Activated CD8-positive, alpha-beta memory T cell treated with anti-CD3 and anti-CD28 coated beads for 36 hours (primary cell): ENCODE results near the gene LSM12. TPM values are rescaled to one million over a fixed set of nuclear protein-coding genes. Genes with fewer than 3 reads are reported as not detected.
"Not testable (repeated sequence)": the region's sequence is repeated elsewhere in the genome, so short reads cannot be mapped to it uniquely, and the experiment has no call there.

Experiments used
- CTCF ChIA-PET: fragments of 350-600 bp; sonication (Branson Sonifier 250); formaldehyde crosslinking; loops from one replicate; lab custom pipeline; 2021; ENCODE audit warnings: antibody characterized with exemption; lab: Charles Lee
- POLR2A ChIA-PET: fragments of 350-600 bp; sonication (Branson Sonifier 250); formaldehyde crosslinking; loops from one replicate; lab custom pipeline; 2021; ENCODE audit warnings: antibody characterized with exemption; lab: Charles Lee
- total RNA-seq, 2 experiments: library from RNA; stranded (reverse); gene quantifications; one replicate each; pipeline ENCODE4 v1.2.3, GENCODE V29; 2021

Gene LSM12
- total RNA-seq, 2 experiments from 2014 or later = 91.3 to 95.4 TPM

DNA sequence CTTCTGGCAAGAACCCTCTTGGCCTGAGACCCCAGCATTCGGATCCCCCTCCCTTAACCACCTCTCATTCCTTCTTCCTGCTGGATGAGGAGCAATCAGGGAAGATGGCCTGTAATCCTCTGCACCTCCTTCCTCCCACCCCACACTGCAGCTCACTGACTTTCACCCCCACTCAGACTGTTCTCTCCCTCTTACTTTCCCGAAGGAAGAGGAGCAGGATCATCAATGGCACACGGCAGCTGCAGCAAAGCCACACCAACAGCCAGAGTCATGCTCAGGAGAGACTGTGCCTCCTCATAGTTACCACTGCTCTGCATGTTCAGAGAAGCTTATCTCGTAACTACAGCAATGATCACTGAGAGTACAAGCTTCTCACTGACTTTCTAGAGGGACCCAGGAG is 41.6 kb downstream of the LSM12 start:
- CTCF ChIA-PET = interaction anchor here (0.6 to 1.2 kb wide), 2 partner anchors 16 to 86 kb away, joined by 4 to 5 read pairs; no protein-coding TSS in a partner anchor
- POLR2A ChIA-PET = no interaction called here

DNA sequence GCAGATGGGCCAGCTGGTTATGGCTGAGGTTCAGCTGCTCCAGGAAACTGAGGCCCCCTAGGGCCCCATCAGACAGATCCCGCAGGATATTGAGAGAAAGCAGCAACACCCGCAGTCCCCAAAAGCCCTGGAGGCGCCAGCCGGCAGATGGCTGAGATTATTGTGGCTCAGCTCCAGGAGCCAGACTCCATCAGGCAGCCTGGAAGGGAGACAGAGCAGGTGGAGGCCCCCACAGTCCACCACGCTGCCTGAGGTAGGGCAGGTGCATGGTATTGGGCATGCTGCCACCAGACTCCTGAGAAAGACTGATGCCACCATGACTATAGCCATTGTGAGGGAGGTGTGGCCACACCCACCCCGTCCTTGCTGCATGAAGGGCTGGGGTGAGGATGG is 42.2 kb downstream of the LSM12 start:
- POLR2A ChIA-PET = no interaction called here
- CTCF ChIA-PET = interaction anchor here (0.6 to 1.2 kb wide), 2 partner anchors 17 to 87 kb away, joined by 4 to 5 read pairs; no protein-coding TSS in a partner anchor

DNA sequence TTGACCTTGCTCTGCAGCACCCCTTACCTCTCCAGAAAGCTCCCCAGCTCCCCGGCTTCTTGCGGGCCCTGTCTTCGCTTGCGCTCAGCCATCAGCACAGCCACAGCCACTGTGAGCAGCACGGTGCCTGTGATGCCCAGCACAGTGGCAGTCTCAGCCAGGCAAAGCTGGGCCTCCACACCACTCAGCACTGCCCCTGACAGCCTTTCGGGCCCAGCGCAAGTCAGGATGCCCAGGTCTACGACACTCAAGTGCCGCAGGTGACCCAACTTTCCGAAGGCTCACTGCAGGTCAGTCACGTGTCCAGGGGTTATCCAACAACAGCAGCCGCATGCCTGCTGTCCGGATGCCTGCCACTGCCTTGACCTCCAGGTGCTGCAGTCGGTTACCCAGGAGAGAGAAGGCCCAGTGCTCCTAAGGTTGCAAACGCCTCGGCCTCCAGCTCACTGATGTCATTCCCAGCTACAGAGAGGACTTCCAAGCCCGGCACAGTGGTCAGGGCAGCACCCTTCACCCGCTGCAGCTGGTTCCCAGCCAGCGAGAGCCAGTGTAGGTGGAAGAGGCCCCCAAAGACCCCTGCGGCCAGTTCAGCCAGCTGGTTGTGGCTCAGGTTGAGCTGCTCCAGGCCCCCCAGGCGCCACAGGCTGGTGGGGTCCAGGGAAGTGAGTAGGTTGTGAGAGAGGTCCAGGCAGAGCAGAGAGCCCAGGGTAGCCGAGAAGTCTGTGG is 42.8 kb downstream of the LSM12 start:
- POLR2A ChIA-PET = interaction anchor here (0.6 kb wide), 1 partner anchor 105 kb away, joined by 5 read pairs; no protein-coding TSS in a partner anchor
- CTCF ChIA-PET = interaction anchor here (0.6 to 1.2 kb wide), 2 partner anchors 17 to 1572 kb away, joined by 3 to 4 read pairs; no protein-coding TSS in a partner anchor

DNA sequence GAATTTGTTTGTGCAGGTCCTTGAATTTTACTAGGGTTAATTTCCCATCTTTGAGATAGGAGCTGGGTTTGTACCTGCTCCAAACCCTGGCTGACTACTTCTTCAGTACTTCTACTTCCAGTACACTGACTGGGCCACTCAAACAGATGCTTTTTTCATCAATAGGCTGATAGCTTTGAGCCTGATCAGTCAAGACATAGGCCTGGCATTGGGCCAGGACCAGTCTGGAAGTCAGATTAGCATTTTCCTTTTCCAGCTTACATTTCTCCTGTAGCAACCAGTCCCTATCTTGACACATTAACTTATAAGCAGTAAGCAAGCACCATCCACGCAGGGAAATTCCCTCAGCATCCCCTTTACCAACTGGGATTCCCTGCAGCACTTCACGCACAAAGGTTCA is 44.2 kb downstream of the LSM12 start:
- CTCF ChIA-PET = interaction anchor here (0.9 kb wide), 1 partner anchor 79 kb away, joined by 3 read pairs; no protein-coding TSS in a partner anchor
- POLR2A ChIA-PET = no interaction called here

DNA sequence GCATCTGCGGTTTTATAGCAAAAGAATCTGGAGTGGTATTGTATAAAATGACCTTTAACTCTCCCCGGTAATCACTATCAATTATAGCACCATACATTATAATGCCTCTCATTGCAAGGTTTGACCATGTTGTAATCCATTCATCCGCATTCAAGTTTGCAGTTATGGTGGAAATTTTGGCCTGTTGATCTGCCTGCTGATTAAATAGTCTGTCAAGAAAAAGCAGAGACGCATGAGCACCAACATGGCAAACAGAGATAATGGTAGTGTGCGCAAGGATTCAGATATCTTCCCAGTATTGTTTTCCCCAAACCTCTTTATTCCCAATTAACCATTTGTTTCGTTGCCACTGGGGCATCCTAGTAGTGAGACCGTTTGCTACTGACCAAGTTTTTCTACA is 45.2 kb downstream of the LSM12 start:
- POLR2A ChIA-PET = not testable (repeated sequence)
- CTCF ChIA-PET = interaction anchor here (1.1 kb wide), 1 partner anchor 9 kb away, joined by 3 read pairs; no protein-coding TSS in a partner anchor

DNA sequence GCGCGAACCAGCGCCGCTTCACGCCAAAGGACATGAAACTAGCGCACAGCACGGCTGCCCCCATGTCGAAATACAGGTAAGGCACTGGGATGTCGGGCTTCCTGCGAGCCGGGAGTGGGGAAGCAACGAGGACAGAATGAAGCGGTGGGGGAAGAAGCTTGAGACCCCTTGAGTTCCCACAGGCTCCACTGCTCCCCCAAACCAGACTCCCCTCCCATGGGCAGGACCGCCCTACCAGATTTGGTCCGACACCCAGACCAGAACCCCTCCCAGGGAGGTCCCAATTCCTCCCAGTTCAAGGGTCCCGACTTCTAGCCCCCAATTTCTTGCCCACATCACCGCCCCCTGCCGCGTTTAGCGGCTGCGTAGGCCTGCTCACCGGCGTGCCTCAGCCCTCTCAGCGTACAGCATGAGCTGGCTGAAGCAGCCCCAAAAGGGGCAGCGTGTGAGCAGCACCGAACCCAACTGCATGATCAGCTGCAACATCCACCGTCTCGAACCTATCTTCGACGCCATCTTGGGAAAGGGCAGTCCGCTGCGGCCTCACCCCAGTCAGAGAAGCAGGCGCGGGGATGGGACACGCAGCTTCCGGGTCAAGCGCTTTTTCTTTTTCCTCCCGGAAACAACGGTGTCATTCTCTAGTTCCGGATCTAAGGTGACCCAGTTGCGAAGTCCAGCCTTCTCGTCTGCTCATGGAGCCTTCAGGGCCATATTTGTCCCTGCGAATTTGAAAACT is 51.9 kb downstream of the LSM12 start, which contains the start of gene TMEM101:
TMEM101 (minus strand) TSS at position 527 of the 736 bp plus-strand sequence; CDS start at position 516, 11 bp downstream.
- ChIA-PET CTCF (interaction anchor here (0.9 to 1.2 kb wide), 3 partner anchors 11 to 109 kb away, joined by 3 read pairs; partner anchors contain the start of gene HDAC5), POLR2A (interaction anchor here (0.9 kb wide), 1 partner anchor 206 kb away, joined by 4 read pairs; no protein-coding TSS in a partner anchor)

DNA sequence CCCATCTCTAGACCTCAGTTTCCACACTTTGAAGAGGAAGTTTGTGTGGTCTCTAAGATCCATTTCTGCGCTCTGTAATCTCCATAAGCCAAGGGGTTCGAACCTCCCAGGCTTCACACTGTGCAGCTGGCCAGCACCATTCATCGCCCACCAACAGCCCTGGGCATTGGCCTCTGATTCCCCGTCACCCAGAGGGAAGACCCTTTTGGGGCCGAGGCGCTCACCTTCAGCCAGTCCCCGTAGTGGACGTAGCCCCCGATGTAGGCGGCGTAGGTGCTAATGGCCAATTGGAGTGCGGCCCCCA is 52.4 kb downstream of the LSM12 start:
- ChIA-PET POLR2A (interaction anchor here (0.9 kb wide), 1 partner anchor 206 kb away, joined by 4 read pairs; no protein-coding TSS in a partner anchor), CTCF (interaction anchor here (0.9 to 1.0 kb wide), 2 partner anchors 11 to 109 kb away, joined by 3 read pairs; partner anchors contain the start of gene HDAC5)

DNA sequence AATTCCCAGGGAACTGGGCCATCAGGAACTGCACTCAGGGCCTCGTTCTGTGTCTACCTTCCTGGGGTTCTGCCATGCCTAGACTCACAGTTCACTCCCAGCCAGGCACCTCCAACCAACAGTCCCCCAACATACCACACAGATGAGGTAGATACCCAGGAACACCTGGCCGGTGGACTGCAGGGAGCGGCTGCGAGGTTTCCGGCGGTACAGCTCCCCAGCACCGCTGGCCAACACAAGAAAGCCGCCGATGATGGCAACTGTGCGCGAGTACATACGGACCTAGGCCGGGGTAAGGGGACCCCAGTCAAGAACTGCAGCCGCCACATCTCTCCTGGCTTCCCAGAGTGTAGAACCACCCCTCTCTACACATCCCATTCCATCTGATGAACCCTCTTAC is 53.6 kb downstream of the LSM12 start:
- POLR2A ChIA-PET = no interaction called here
- CTCF ChIA-PET = no interaction called here

DNA sequence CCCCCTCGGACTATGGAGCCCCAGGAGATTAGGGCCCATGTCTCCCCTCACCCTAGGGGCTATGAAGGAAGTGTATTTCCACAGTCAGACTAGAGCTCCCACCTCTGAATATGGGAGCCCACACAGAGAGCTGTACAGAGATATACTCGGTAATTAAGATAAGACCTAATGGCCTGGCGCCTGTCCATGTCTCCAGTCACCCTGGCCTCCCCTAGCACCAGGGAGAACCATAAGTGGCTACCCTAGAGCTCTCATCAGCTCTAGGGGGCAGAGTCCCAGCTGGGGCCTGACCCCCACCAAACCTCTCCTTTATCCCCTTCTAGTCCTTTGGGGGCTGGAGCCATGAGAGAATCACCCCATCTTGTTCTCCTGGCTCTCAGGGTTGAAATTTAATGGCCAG is 54.1 kb downstream of the LSM12 start:
- CTCF ChIA-PET = no interaction called here
- POLR2A ChIA-PET = no interaction called here

DNA sequence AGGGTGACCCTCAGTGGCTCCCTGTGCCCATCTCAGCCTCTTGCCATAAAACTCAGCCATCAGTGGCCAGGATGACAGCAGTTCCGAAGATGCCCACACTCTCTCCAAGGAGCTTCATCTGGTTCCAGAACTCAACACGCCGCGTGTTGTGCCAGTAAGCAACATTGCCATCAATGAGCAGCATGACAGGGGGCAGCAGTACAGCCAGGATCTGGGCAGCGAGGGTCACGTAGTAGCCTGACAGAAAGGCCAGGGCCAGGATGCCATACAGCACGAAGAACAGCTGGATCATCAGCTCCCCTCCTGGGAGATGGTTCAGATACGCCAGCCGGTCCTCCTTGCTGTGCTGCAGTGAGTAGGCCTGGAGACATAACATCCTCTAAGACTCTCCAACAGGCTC is 54.6 kb downstream of the LSM12 start:
- ChIA-PET POLR2A (no interaction called here), CTCF (interaction anchor here (0.9 kb wide), 1 partner anchor 9 kb away, joined by 3 read pairs; no protein-coding TSS in a partner anchor)

DNA sequence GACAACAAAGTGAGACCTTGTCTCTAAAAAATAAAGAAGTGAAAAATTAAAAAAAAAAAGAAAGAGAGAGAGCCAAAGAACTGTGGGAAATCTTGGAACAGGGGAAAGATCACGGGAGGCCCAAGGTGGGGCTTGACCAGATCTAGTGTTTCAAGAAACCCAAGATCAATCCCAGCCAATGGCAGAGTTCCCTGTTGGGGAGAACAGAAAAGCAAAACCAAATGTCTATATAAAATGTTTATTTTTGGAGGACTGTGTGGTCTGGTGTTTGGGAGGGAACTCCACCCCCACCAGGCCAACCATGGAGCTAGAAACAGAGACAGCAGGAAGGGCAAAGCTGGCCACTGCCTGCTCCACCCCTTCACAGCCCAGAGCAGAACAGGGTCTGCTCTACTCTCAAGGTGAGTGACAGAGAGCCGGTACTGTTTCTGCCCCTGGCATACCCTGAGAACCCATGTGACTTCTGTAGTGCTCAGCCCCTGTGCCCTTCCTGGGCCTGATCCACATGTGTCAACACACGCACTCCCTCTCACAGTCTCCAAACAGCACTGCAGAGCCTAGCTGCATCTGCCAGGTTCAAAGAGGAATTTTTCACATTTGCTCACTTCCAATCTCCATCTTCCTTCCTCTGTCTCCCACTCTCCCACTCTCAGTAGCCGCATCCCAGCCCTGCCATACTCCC is 55.4 kb downstream of the LSM12 start:
- ChIA-PET POLR2A (interaction anchor here (0.9 kb wide), 1 partner anchor 869 kb away, joined by 3 read pairs; no protein-coding TSS in a partner anchor), CTCF (interaction anchor here (0.9 kb wide), 1 partner anchor 8 kb away, joined by 3 read pairs; no protein-coding TSS in a partner anchor)

DNA sequence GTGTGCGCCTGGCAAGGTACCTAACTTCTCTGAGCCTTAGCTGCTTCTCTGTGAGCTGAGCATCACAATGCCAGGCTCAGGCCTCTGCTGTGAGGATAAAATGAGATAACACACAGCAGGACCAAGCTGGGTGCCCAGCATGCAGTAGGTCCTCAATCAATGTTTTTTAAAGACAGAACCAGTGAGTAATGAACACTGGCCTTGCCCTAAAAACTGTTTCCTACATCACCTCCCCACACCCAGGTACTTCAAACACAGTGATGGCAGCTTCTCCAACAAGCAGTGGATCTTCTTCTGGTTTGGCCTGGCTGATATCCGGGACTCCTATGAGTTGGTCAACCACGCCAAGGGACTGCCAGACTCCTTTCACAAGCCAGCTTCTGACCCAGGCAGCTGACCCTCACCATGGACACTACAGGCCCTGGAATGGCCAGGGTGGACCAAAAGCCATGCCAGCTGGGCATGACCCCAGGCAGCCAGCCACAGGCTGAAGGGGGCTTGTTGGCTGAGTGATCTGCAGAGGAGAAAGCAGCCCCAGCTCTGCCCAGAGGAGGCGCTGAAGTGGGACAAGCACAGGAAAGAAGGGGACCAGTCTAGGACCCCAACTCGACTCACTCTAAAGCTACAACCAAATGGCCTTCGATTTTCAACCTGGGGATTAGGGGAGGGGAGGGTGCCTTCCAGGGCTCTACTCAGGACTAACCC is 58.1 kb downstream of the LSM12 start:
- POLR2A ChIA-PET = no interaction called here
- CTCF ChIA-PET = interaction anchor here (2.6 kb wide), 1 partner anchor 65 kb away, joined by 8 read pairs; no protein-coding TSS in a partner anchor

DNA sequence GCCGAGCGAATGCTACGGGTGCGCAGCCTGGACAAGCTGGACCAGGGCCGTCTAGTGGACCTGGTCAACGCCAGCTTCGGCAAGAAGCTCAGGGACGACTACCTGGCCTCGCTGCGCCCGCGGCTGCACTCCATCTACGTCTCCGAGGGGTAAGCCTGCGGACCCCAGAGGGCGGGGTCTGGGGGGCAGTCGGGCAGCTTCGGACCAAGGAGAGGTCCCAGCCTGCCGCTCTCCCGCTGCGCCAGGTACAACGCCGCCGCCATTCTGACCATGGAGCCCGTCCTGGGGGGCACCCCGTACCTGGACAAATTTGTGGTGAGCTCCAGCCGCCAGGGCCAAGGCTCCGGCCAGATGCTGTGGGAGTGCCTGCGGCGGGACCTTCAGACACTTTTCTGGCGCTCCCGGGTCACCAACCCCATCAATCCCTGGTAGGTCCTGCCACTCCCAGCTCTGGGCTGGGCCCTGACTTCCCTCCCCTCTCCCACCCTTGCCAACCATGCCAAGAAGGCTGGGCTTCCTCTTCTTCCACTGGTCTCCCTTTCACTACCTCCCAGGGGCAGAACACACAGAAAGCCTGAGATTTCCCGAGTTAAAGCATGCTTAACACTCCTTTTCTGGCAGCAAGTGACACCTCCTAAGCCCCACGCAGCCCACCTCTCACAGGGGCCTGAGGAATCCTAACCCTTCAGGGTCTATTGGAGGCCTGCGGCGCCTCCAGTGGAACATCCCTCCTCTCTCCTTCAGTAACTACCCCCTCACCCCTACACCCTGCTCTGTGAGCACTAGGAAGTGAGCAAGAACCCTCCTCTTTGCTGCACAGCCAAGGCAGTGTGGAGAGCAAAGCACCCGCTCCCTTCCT is 58.9 kb downstream of the LSM12 start:
- POLR2A ChIA-PET = interaction anchor here (0.5 kb wide), 1 partner anchor 242 kb away, joined by 3 read pairs; no protein-coding TSS in a partner anchor
- CTCF ChIA-PET = interaction anchor here (0.5 to 2.6 kb wide), 4 partner anchors 64 to 129 kb away, joined by 3 to 8 read pairs (median 4); no protein-coding TSS in a partner anchor

DNA sequence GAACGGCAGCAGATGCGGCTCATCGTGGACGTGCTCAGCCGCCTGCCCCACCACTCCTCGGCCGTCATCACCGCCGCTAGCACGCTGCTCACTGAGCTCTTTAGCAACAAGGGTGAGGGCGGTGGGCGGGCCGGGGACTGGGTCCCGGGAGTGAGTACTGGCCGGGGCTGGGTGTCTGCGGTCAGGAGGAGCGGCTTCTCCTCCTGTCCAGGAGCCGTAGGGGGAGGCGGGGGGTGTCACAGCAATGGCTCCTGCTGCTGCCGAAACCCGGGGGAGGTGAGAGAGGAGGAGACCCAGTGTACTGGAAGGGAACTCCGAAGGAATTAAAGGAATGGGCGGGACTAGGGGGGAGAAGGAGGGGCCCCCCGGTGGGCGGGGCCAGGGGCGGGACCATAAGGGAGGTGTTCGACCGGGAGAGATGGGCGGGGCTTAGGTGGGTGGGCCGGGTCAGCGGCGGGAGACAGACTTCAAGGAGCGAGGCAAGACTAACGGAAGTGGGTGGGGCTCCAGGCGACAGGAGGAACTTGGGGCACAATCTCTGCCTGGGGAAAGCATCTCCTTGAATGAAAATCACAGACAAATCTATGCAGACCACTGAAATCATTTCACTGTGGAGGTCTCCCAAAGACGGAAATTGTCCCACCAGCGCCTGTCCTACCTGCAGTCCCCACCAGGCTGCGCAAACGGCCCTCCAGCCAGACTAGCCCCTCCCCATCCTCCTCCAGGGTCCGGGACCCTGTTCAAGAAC is 59.7 kb downstream of the LSM12 start:
- CTCF ChIA-PET = interaction anchor here (0.6 to 1.0 kb wide), 3 partner anchors 77 to 179 kb away, joined by 3 read pairs; no protein-coding TSS in a partner anchor
- POLR2A ChIA-PET = interaction anchor here (0.5 to 0.6 kb wide), 4 partner anchors 10 to 241 kb away, joined by 3 read pairs; no protein-coding TSS in a partner anchor

DNA sequence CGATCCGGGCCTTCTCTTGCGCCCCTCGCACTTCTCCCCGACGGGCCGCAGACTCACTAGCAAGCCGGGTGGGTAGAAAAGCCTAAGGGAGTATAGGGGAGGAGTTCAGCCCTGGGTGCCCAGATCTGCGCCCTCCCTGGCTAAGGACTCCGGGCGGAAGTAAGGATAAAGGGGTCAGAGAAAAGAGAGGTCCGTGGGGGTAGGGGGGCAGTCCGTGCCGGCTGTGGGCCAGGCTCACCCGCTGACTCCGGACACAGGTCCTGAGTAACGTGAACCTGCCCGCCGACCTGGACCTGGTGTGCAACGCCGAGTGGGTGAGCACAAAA is 60.2 kb downstream of the LSM12 start:
- POLR2A ChIA-PET = interaction anchor here (0.6 kb wide), 3 partner anchors 11 to 77 kb away, joined by 3 read pairs; no protein-coding TSS in a partner anchor
- CTCF ChIA-PET = interaction anchor here (0.6 kb wide), 1 partner anchor 180 kb away, joined by 3 read pairs; no protein-coding TSS in a partner anchor

DNA sequence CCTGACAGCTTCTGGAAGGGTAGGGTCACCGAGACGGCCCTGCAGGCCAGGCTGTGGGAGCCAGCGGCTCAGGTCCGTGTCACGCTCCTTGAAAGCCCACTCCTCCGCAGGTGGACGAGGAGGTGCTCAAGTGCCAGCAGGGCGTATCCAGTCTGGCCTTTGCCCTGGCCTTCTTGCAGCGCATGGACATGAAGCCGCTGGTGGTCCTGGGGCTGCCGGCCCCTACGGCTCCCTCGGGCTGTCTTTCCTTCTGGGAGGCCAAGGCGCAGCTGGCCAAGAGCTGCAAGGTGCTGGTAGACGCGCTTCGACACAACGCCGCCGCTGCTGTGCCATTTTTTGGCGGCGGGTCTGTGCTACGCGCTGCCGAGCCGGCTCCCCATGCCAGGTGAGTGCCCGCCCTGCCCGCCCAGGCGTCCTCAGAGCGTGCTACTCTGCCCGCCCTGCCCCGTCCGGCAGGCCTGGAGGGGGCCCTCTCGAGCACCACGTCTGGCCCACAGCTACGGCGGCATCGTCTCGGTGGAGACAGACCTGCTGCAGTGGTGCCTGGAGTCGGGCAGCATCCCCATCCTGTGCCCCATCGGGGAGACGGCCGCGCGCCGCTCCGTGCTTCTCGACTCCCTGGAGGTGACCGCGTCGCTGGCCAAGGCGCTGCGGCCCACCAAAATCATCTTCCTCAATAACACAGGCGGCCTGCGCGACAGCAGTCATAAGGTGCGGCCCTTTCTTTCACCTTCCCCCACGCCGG is 60.8 kb downstream of the LSM12 start:
- POLR2A ChIA-PET = interaction anchor here (0.6 kb wide), 3 partner anchors 11 to 77 kb away, joined by 3 read pairs; no protein-coding TSS in a partner anchor
- CTCF ChIA-PET = interaction anchor here (0.6 to 1.7 kb wide), 2 partner anchors 126 to 349 kb away, joined by 4 read pairs; no protein-coding TSS in a partner anchor
